ENCODE data around the gene CNIH3.

DNA sequence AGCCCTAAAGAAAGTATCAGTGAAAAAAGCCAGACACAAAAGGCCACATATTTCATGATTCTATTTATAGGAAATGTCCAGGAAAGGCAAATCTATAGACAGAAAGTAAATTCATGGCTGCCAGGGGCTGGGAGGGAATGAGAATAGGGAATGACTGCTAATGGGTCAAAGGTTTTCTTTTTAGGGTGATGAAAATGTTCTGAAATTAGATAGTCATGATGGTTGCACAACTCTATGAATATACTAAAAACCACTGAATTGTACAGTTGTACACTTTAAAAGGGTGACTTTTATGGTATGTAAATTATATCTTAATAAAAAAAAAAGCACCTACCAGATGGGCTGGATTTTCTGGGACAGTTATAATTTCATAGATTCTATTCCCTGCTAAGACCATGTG lies 114.8 kb downstream of the CNIH3 start:
- TF ChIP-seq, protein P1, sequence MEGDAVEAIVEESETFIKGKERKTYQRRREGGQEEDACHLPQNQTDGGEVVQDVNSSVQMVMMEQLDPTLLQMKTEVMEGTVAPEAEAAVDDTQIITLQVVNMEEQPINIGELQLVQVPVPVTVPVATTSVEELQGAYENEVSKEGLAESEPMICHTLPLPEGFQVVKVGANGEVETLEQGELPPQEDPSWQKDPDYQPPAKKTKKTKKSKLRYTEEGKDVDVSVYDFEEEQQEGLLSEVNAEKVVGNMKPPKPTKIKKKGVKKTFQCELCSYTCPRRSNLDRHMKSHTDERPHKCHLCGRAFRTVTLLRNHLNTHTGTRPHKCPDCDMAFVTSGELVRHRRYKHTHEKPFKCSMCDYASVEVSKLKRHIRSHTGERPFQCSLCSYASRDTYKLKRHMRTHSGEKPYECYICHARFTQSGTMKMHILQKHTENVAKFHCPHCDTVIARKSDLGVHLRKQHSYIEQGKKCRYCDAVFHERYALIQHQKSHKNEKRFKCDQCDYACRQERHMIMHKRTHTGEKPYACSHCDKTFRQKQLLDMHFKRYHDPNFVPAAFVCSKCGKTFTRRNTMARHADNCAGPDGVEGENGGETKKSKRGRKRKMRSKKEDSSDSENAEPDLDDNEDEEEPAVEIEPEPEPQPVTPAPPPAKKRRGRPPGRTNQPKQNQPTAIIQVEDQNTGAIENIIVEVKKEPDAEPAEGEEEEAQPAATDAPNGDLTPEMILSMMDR (IDR thresholded peaks at IDR 0.05), result no peak
- TF ChIP-seq POLR2A (IDR thresholded peaks at IDR 0.05), result no peak
